Fibroblast of the aortic adventitia (primary cell): ENCODE results near the gene ANXA8L1. TPM values are rescaled to one million over a fixed set of nuclear protein-coding genes. Genes with fewer than 3 reads are reported as not detected.
"Not testable (repeated sequence)": the region's sequence is repeated elsewhere in the genome, so short reads cannot be mapped to it uniquely, and the experiment has no call there.

Source experiments
- DNase-seq: peaks from one replicate; pipeline ENCODE4 v3.0.0-alpha.2; 2010; ENCODE audit warnings: low read depth
- H3K4me3 ChIP-seq: 2 replicates; pipeline ENCODE4 v1.5.1; 2011; ENCODE audit warnings: low read depth, mild to moderate bottlenecking, control low read depth, low read length, moderate library complexity
- total RNA-seq: library from RNA; depleted of rRNA; stranded (reverse); fragments of >200 nt; gene quantifications from 2 replicates; pipeline ENCODE4 v1.2.3, GENCODE V29; 2012; ENCODE audit warnings: low replicate concordance

ANXA8L1 gene
- total RNA-seq, 1 donor: not detected

DNA sequence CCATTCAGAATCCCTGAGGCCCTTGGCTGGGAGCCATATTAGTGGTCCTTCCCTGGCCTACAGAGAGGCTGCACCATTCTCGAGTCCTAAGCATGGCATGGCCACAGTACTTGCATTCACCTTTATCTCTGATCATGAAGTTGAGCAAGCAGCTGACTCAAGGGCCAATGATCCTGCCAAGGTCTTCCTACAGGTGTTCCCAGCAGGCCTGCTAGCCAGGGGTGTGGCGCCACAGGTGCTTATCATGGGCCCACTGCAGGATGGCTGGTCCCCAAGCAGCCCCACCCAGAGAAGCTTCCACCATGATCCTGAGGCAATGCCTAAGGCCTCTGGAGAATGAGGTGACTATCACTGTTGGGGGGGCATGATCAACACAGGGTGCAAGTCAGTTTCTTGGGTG, 48.0 kb downstream of the ANXA8L1 start:
- DNase-seq, H3K4me3 ChIP-seq: not testable (repeated sequence)

DNA sequence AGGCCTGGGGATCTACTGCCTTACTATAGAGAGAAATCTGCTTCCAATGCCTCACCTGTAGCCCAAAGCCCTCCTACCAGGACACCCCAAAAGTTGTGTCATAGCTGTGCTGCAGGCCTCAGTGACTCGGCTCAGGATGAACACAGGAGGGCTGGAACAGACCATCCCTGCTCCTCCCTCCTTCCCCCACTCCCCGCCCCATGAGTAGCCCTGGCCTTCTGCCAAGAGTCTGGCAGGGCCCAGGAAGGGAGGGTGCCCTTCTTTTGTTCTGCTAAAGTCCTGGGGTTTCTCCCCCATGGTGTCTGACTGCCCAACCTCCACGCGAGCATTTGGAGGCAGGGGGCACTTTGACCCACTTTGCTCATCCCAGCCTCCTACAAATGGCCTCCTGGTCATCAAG, 65.4 kb downstream of the ANXA8L1 start:
- not testable (repeated sequence) for DNase-seq, H3K4me3 ChIP-seq

Other genes with a start within 250 kb of the ANXA8L1 start
- gene ANTXRL, start 88.8 kb upstream of the ANXA8L1 start, total RNA-seq: not detected in 2 replicates
- not detected in 2 replicates for gene NPY4R, start 90.2 kb downstream of the ANXA8L1 start, total RNA-seq
- not detected in 2 replicates for gene GPRIN2, start 180.9 kb downstream of the ANXA8L1 start, total RNA-seq
- gene SYT15, start 203.4 kb downstream of the ANXA8L1 start, total RNA-seq: under 0.01 and 0.41 TPM in 2 replicates